Measurements from ENCODE around the gene ETFA.

The ETFA gene

DNA sequence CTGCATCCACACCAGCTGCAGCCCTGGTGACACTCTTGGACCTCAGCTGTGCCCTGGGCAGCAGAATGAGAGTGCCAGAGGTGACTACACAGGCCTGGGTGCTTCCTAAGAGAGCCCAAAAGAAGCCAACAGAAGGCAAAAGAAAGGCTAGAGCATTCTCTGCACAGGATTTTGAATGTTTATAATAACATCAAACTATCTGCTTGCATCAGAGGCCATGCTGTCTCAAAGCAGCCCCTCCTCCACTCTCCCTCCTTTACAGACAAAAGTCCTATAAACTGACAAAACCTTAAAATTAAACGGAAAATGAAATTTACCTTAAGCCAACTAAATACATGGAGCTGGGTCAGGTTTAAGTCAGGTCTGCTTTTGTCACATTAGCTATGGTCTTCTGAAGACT lies 95.6 kb downstream of the ETFA start:
- no peak for DNase-seq (ENCODE audit: low read depth in 2 of 2)

DNA sequence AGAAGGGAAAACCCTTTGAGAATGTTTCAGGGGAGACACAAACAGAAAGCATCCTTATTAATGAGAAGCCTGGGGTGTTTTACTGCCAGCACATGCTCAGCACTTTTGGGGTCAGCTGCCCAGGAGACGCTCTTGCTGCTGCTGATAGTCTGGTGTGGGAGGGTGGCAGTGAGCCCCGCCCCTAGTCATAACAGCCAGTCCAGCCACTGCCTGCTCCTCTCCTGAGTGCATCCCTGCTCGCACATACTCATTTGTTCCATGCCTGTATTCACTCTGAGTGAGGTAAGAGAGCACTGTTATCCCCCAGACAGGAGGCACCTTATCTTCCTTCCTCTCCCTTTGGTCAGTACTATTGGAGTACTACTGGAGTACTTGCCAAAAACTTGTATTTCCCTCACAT lies 101.3 kb downstream of the ETFA start:
- no peak for DNase-seq (ENCODE audit: low read depth in 2 of 2)

DNA sequence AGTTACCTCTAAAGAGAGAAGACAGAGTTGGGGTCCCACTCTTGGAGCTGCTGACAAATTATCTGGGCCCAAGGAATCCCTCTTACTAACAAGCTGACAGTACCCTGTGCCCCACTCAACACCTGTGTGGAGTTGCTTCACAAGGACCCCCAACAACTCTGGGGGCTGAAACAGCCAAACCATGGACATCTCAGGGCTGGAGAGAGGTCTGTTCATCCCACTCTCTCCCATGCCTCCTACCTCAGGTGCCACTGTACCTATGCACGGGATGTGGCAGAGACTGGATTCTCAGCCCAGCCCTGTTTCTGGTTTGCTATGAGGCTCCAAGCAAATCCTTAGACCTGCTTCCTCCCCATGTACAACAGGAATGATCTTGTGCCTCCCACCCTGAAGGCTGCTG lies 101.7 kb downstream of the ETFA start:
- no peak for DNase-seq (ENCODE audit: low read depth in 2 of 2)

- no peak for DNase-seq (ENCODE audit: low read depth in 2 of 2)
Measured at GRCh38 chr15:76208786-76209424, 102.4 kb downstream of the ETFA start.

DNA sequence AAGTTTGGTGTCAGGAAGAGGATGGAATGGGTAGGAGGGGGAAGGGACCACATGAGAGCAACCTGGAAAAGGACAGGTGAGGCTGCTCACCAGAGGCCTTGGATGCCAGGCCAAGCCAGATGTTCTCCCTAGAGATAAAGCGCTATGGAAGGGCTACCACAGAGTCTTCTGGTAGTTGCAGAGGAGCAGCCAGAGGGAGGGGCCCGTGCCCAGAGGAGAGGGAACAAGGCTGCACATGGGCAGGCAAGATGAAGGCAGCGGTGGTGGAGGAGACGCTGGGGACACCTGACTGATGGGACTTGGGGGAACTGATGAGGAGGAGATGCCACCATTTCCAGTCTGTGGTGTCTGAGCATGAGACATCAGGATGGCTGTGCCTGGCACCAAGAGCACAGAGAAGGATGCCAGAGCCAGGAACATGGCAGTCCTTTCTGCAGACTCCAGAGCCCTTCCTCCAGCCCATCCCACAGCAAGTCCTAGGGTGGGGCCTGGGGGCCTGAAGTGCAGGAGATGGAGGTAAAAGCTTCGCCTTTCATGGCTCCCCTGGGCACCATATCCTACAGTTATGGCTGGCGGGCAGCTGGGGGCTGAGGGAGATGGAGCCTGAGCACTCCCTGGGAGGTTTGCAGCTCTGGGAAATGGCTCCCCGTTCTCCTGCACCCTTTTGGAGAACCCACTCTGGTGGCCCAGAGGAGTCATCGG lies 103.0 kb downstream of the ETFA start:
- no peak for DNase-seq (ENCODE audit: low read depth in 2 of 2)

- DNase-seq (ENCODE audit: low read depth in 2 of 2): no peak
Measured at GRCh38 chr15:76206325-76206976, 104.8 kb downstream of the ETFA start.

- DNase-seq (ENCODE audit: low read depth in 2 of 2): no peak
Measured at GRCh38 chr15:76204916-76205460, 106.3 kb downstream of the ETFA start.

DNA sequence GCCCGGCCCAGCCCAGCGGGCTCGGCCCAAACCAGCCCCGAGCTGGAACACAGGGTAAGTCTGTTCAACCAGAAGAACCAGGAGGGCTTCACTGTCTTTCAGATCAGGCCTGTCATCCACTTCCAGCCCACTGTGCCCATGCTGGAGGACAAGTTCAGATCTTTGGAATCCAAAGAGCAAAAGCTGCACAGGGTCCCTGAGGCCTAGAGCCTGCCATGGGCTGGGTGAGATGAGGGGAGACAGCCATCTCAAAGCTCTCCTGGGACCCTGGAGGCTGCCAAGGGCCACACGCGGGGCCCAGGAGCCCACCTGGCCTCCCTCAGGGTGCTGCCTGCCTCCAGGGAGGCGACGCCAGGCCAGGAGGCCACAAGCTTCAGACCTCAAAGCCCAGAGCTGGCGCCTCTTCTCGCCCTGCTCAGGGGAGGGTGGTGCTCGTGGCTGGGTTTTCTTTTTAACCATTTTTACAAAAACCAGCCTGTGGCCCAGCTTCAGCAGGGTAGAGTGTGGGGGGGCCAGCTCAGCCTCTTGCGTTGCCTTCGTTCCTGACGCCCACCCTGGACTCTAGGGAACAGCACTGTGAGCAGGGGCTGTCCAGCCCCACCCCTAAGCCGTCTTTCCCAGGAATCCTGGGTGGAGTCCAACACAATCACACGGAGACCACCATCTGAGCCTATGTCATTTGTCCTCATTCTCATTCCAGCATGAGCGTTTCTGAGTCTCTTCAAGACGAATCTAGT lies 107.0 kb downstream of the ETFA start:
- DNase-seq (ENCODE audit: low read depth in 2 of 2): no peak

DNA sequence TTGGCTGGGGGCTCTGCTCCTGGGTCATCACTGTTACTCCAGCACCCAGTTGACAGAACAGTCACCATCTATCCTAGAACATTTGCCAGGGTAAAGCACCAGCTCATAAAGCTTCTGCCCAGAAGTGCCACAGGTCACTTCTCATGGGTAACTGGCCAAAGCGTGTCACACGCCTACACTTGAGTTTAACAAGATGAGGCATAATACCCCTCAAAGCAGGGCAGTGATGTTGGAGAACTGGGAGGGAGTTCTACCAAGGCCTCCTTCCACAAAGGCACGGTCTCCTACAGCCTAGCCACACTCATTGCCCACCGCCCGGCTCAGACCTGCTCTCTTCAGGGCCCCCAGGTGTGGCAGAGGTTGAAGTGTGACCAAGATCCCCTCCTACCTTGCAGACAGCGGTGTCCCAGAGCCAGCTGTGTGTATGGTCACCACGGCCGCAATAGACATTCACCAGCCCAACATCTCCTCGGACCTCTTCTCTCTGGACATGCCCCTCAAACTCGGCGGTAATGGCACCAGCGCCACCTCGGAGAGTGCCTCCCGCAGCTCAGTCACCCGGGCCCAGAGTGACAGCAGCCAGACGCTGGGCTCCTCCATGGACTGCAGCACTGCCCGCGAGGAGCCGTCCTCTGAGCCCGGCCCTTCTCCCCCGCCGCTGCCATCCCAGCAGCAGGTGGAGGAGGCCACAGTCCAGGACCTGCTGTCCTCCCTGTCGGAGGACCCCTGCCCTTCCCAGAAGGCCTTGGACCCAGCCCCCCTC lies 107.7 kb downstream of the ETFA start:
- DNase-seq (ENCODE audit: low read depth in 2 of 2): no peak

- no peak for DNase-seq (ENCODE audit: low read depth in 2 of 2)
Measured at GRCh38 chr15:76201536-76202255, 109.6 kb downstream of the ETFA start.

GRCh38 chr15:76200641-76201105 lies 110.6 kb downstream of the ETFA start:
- no peak for DNase-seq (ENCODE audit: low read depth in 2 of 2)

- DNase-seq (ENCODE audit: low read depth in 2 of 2): no peak
Measured at GRCh38 chr15:76200083-76200465, 111.2 kb downstream of the ETFA start.

- DNase-seq (ENCODE audit: low read depth in 2 of 2): no peak
Measured at GRCh38 chr15:76199106-76200082, 111.9 kb downstream of the ETFA start.

- DNase-seq (ENCODE audit: low read depth in 2 of 2): no peak
Measured at GRCh38 chr15:76198456-76199105, 112.7 kb downstream of the ETFA start.

GRCh38 chr15:76197703-76198455 lies 113.4 kb downstream of the ETFA start:
- DNase-seq (ENCODE audit: low read depth in 2 of 2): no peak

DNA sequence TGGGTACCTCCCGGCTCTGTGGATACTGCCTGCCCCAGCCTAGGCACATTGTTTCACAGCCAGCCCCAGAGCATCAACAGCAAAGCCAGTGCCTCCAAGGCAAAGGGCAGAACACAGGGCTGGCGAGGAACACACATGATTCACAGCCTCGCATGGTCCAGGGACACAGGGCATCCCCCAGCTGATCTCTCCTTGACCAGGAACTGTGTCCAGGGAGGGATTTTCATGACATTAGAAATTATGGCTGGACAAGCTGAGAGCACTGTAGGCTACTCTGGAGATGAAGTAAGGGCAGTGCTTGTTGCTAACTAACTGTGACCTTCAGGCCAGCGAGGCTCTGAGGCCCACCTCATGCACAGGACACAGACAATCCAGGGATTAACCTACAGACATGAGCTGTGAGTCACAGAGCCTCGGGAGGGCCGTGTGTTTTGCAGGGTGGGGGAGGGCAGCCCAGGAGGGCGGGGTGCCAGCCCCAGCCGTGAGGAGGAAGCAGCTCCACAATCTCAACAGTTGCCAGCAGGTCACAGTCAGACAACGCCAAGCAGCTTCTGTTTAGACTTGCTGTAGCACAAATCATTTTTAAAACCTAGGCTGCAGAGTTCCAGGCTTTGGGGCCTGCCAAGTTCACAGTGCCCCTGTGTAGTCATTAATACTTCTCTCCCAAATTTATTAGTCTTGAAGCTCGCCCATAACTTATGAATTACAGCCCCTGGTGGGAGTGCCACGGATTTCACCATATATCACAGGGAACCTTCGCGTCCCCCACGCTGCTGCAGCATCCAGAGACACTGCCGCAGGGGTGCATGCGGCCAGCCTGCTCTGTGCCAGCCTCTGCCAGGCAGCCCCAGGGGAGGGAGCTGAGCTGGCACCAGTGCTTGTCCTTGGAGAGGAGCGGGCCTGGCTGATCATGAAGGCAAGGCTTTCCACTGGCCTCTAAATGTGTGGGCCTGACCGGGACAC lies 114.7 kb downstream of the ETFA start:
- DNase-seq (ENCODE audit: low read depth in 2 of 2): no peak

Measured in stimulated activated CD4-positive, alpha-beta T cell treated with anti-CD3 and anti-CD28 coated beads, Interleukin-4, amount 100 ng/mL, for 48 hours (primary cell).